K562 (cell line): ENCODE results near the gene EMC9. TPM values are rescaled to one million over a fixed set of nuclear protein-coding genes. Genes with fewer than 3 reads are reported as not detected.

ENCODE experiments used
- CREBBP ChIP-seq: IDR thresholded peaks from one replicate; pipeline ENCODE4 v1.6.1; 2012; ENCODE audit warnings: low read depth, mild to moderate bottlenecking, control low read depth, inconsistent platforms, low read length
- DLX4 ChIP-seq: fragments of 250-450 bp; sonication (Bioruptor Pico); IDR thresholded peaks from 2 replicates; pipeline ENCODE4 v1.6.1; 2021; ENCODE audit warnings: mild to moderate bottlenecking
- E2F5 ChIP-seq: sonication (generic); formaldehyde crosslinking; IDR thresholded peaks from 2 replicates; pipeline ENCODE4 v1.8.0; 2022; ENCODE audit warnings: mild to moderate bottlenecking, missing genetic modification reagents
- GATAD2B ChIP-seq: fragments of 450-650 bp; IDR thresholded peaks from 2 replicates; pipeline ENCODE4 v1.6.1; 2017; ENCODE audit warnings: mild to moderate bottlenecking, borderline replicate concordance
- GTF2F1 ChIP-seq: IDR thresholded peaks from 2 replicates; pipeline ENCODE4 v1.6.1; 2011; ENCODE audit warnings: low read depth, low read length, improper control_type of control experiment
- ID3 ChIP-seq, 2 experiments: fragments of 250-450 bp in 1 of 2; fragments of 450-650 bp in 1 of 2; sonication (Bioruptor Pico) in 1 of 2; IDR thresholded peaks; 2 replicates each; pipeline versions ENCODE4 v1.6.1 to v1.8.0; 2016 to 2021; ENCODE audit warnings: mild to moderate bottlenecking in 2 of 2, moderate library complexity in 2 of 2, missing compliant biosample characterization in 1 of 2, missing genetic modification characterization in 1 of 2
- MAFK ChIP-seq: IDR thresholded peaks from 2 replicates; pipeline ENCODE4 v1.6.1; 2011; ENCODE audit warnings: low read length, improper control_type of control experiment
- MTA1 ChIP-seq: fragments of 450-650 bp; IDR thresholded peaks from 2 replicates; pipeline ENCODE4 v1.6.1; 2017; ENCODE audit warnings: borderline replicate concordance
- NFIX ChIP-seq: fragments of 250-450 bp; sonication (Bioruptor Pico); IDR thresholded peaks from 2 replicates; pipeline ENCODE4 v1.4.0; 2020; ENCODE audit warnings: low read depth, mild to moderate bottlenecking, moderate library complexity
- POLR2AphosphoS2 ChIP-seq: IDR thresholded peaks from 2 replicates; pipeline ENCODE4 v1.6.1; 2012; ENCODE audit warnings: low read length, improper control_type of control experiment
- POU5F1 ChIP-seq: fragments of 150-350 bp; IDR thresholded peaks from 2 replicates; pipeline ENCODE4 v1.6.1; 2014; ENCODE audit warnings: borderline replicate concordance, low read length, low read depth, mild to moderate bottlenecking; ENCODE audit not compliant: partially characterized antibody
- PRDM10 ChIP-seq: fragments of 450-650 bp; IDR thresholded peaks from 2 replicates; pipeline ENCODE4 v1.6.1; 2018; ENCODE audit not compliant: partially characterized antibody
- TARDBP ChIP-seq: fragments of 450-650 bp; IDR thresholded peaks from 2 replicates; pipeline ENCODE4 v1.6.1; 2016
- TFAM ChIP-seq: fragments of 250-450 bp; sonication (Bioruptor Pico); conservative IDR thresholded peaks from 2 replicates; pipeline ENCODE4 v1.5.0; 2021; ENCODE audit warnings: mild to moderate bottlenecking, moderate library complexity
- TSHZ1 ChIP-seq: fragments of 250-450 bp; sonication (Bioruptor Pico); IDR thresholded peaks from 2 replicates; pipeline ENCODE4 v1.4.0; 2020; ENCODE audit warnings: mild to moderate bottlenecking, moderate library complexity
- ZFX ChIP-seq: sonication (generic); formaldehyde crosslinking; IDR thresholded peaks from 2 replicates; pipeline ENCODE4 v1.8.0; 2022; ENCODE audit warnings: mild to moderate bottlenecking, missing genetic modification reagents, moderate library complexity
- ZNF384 ChIP-seq: IDR thresholded peaks from 2 replicates; pipeline ENCODE4 v1.6.1; 2012; ENCODE audit warnings: low read depth, low read length, improper control_type of control experiment
- polyA plus RNA-seq, 8 experiments: library from polyadenylated mRNA; depleted of rRNA in 4 of 8; stranded (reverse) in 5 of 8; unstranded in 3 of 8; fragments of >200 nt; fragmentation: Nextera tagmentation in 2 of 8; fragmentation: Illumina TruSeq in 1 of 8; extraction: Ambion mirVana in 2 of 8; extraction: Trizol in 1 of 8; gene quantifications; 2 replicates each; pipeline versions ENCODE4 v1.2.1 to v1.2.3, GENCODE V29; 2011 to 2014; ENCODE audit warnings: inconsistent platforms in 1 of 8, missing spikeins in 1 of 8
- total RNA-seq, 7 experiments: library from RNA; depleted of rRNA in 6 of 7; stranded (reverse); fragments of >200 nt in 6 of 7; fragmentation: Illumina TruSeq in 2 of 7; extraction: Trizol in 2 of 7; gene quantifications; 2 replicates each; pipeline versions ENCODE4 v1.2.1 to v1.2.3, GENCODE V29; 2011 to 2021; ENCODE audit warnings: low replicate concordance in 1 of 7

Gene EMC9
- total and polyA plus RNA-seq, 9 of the 15 experiments (the other 6 are each of a cell fraction or from before 2014, with no cell fraction given): 3.1 to 13.2 (median 7.8) TPM

- TF ChIP-seq POU5F1: no peak
- no peak for TF ChIP-seq TFAM
- 0 out of 2 replicates have a peak, but pooled peaks have one; percentile 1 for TF ChIP-seq NFIX (CRISPR knock-in tag)
- no peak for TF ChIP-seq ZFX (CRISPR knock-in tag)
- peak; percentile 85 for TF ChIP-seq POLR2AphosphoS2
- no peak for TF ChIP-seq TSHZ1 (CRISPR knock-in tag)
- no peak for TF ChIP-seq GTF2F1
- no peak for TF ChIP-seq PRDM10
- no peak for TF ChIP-seq ZNF384
- no peak for TF ChIP-seq ID3 (CRISPR knock-in tag; IDR thresholded peaks at IDR 0.05)
- peak; percentile 14; the same call in 1 of the 2 replicates for TF ChIP-seq ID3 (tag; IDR thresholded peaks at IDR 0.05)
- no peak for TF ChIP-seq E2F5 (CRISPR knock-in tag)
- 0 out of 2 replicates have a peak, but pooled peaks have one; percentile 2 for TF ChIP-seq MAFK
- TF ChIP-seq GATAD2B: 0 out of 2 replicates have a peak, but pooled peaks have one; percentile 51
- no peak for TF ChIP-seq CREBBP
- no peak for TF ChIP-seq DLX4 (CRISPR knock-in tag)
- TF ChIP-seq TARDBP: no peak
- TF ChIP-seq MTA1: no peak
Measured at GRCh38 chr14:24160850-24161804, 19.7 kb upstream of the EMC9 start, which contains the start of gene IRF9 (continued).
